K562 (cell line): Measurements from ENCODE around the gene UBE2O. TPM values are rescaled to one million over a fixed set of nuclear protein-coding genes. Genes with fewer than 3 reads are reported as not detected.

Experiments
- BACH1 ChIP-seq: fragments of 200-800 bp; sonication (Bioruptor generic); IDR thresholded peaks from 2 replicates; pipeline ENCODE4 v1.6.1; 2016; ENCODE audit warnings: missing genetic modification characterization, missing compliant biosample characterization
- FOXA1 ChIP-seq: fragments of 450-650 bp; IDR thresholded peaks from 2 replicates; pipeline ENCODE4 v1.6.1; 2016; ENCODE audit warnings: mild to moderate bottlenecking, borderline replicate concordance
- REST ChIP-seq, 2 experiments: fragments of 450-650 bp; formaldehyde crosslinking in 1 of 2; IDR thresholded peaks; 2 replicates each; pipeline versions ENCODE4 v1.4.0 to v1.6.1; 2014 to 2020; ENCODE audit warnings: mild to moderate bottlenecking in 2 of 2, borderline replicate concordance in 1 of 2, low read depth in 1 of 2
- SMAD1 ChIP-seq: fragments of 150-350 bp; IDR thresholded peaks from 2 replicates; pipeline ENCODE4 v1.6.1; 2014; ENCODE audit warnings: low read length, low read depth; ENCODE audit not compliant: partially characterized antibody
- SMARCB1 ChIP-seq: IDR thresholded peaks from 2 replicates; pipeline ENCODE4 v1.6.1; 2011; ENCODE audit warnings: improper control_type of control experiment, low read depth; ENCODE audit not compliant: insufficient read length
- THRAP3 ChIP-seq: fragments of 450-650 bp; IDR thresholded peaks from 2 replicates; pipeline ENCODE4 v1.6.1; 2016; ENCODE audit warnings: mild to moderate bottlenecking, inconsistent platforms, borderline replicate concordance
- TRIM24 ChIP-seq, 2 experiments: fragments of 450-650 bp; IDR thresholded peaks; 2 replicates each; pipeline ENCODE4 v1.6.1; 2016
- XRCC3 ChIP-seq: fragments of 450-650 bp; IDR thresholded peaks from 2 replicates; pipeline ENCODE4 v1.6.1; 2017; ENCODE audit warnings: mild to moderate bottlenecking, moderate library complexity
- ZMIZ1 ChIP-seq, 2 experiments: fragments of 150-350 bp in 1 of 2; IDR thresholded peaks; 2 replicates each; pipeline ENCODE4 v1.6.1; 2012 to 2016; ENCODE audit warnings: low read depth in 2 of 2, low read length in 2 of 2, mild to moderate bottlenecking in 1 of 2, moderate library complexity in 1 of 2
- ZNF518B ChIP-seq: fragments of 250-450 bp; sonication (Bioruptor Pico); IDR thresholded peaks from 2 replicates; pipeline ENCODE4 v1.5.0; 2021; ENCODE audit warnings: mild to moderate bottlenecking, moderate library complexity
- ZNF583 ChIP-seq: fragments of 250-450 bp; sonication (Bioruptor Pico); IDR thresholded peaks from 2 replicates; pipeline ENCODE4 v1.4.0; 2020
- ZNF778 ChIP-seq: fragments of 450-650 bp; formaldehyde crosslinking; IDR thresholded peaks from 2 replicates; pipeline ENCODE4 v1.4.0; 2020; ENCODE audit warnings: mild to moderate bottlenecking, moderate library complexity
- polyA plus RNA-seq, 8 experiments: library from polyadenylated mRNA; depleted of rRNA in 4 of 8; stranded (reverse) in 5 of 8; unstranded in 3 of 8; fragments of >200 nt; fragmentation: Nextera tagmentation in 2 of 8; fragmentation: Illumina TruSeq in 1 of 8; extraction: Ambion mirVana in 2 of 8; extraction: Trizol in 1 of 8; gene quantifications; 2 replicates each; pipeline versions ENCODE4 v1.2.1 to v1.2.3, GENCODE V29; 2011 to 2014; ENCODE audit warnings: inconsistent platforms in 1 of 8, missing spikeins in 1 of 8
- total RNA-seq, 7 experiments: library from RNA; depleted of rRNA in 6 of 7; stranded (reverse); fragments of >200 nt in 6 of 7; fragmentation: Illumina TruSeq in 2 of 7; extraction: Trizol in 2 of 7; gene quantifications; 2 replicates each; pipeline versions ENCODE4 v1.2.1 to v1.2.3, GENCODE V29; 2011 to 2021; ENCODE audit warnings: low replicate concordance in 1 of 7

Gene UBE2O
- total and polyA plus RNA-seq, 9 of the 15 experiments (the other 6 are each of a cell fraction or from before 2014, with no cell fraction given) = 1.6 to 39.7 (median 13.3) TPM

GRCh38 chr17:76397687-76398522, 55.0 kb downstream of the UBE2O start (continued):
- TF ChIP-seq ZMIZ1 (IDR thresholded peaks at IDR 0.05; ENCODE audit: low read depth in 2 of 2, low read length in 2 of 2) (no peak), ZNF583 (CRISPR knock-in tag) (no peak), ZNF518B (CRISPR knock-in tag) (no peak), THRAP3 (no peak), SMARCB1 (no peak), TRIM24 (IDR thresholded peaks at IDR 0.05) (no peak), XRCC3 (no peak), ZNF778 (no peak), FOXA1 (no peak), REST (IDR thresholded peaks at IDR 0.05; ENCODE audit: borderline replicate concordance) (peak; percentile 91), REST (CRISPR knock-in tag; IDR thresholded peaks at IDR 0.05; ENCODE audit: low read depth) (no peak), BACH1 (tag) (no peak), SMAD1 (peak; percentile 4)
